Measurements from ENCODE around the gene IP6K3.

GRCh38 chr6:33742837-33743236, 3.9 kb downstream of the IP6K3 start:
- TF ChIP-seq CTCF (IDR thresholded peaks at IDR 0.05) (no peak), POLR2A (IDR thresholded peaks at IDR 0.05) (no peak)

Measured in testis (tissue), 2 donors.